Measurements from ENCODE around the gene ACBD4. TPM values are rescaled to one million over a fixed set of nuclear protein-coding genes. Genes with fewer than 3 reads are reported as not detected.

The ACBD4 gene
- total and polyA plus RNA-seq, 2 of the 13 experiments (the other 11 are each of a cell fraction or from before 2014, with no cell fraction given) = 16.1 to 26.9 TPM

DNA sequence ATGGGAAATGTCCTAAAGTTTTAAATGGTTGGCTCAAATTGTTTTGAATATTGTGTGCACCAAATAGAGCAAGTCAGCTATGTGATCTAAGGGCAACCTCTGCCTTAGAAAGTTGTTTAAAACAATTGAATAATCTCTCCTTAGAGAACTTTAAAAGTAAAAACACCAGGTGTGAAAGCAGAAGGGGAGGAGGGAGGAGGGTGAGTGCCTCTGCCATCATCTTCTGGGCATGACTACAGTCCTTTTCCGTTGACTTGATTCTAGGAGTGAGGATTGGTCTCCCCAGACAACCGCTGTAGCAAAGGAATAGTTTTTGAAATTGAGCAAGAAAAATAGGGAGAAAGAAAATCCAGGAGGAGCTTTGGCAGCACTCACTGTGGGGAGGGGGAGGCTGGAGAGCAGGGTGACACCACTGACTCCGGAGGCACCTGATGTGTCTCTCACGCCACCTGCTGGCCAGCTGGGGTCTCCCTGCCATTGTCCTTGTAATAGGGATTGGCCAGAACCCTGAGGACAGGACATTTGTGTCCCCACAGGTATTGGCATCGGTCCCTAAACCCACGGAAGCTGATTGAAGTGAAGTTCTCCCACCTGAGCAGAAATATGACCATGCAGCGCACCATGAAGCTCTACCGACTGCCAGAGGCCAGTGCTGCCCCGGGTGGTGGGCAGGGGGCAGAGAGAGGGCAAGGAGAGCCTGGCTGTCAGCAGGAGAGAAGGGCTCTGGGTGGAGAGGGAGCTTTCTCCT is 36.4 kb upstream of the ACBD4 start (continued):
- TF ChIP-seq ZNF687 (CRISPR knock-in tag; IDR thresholded peaks at IDR 0.05) (peak; percentile 64), ZNF609 (CRISPR knock-in tag; IDR thresholded peaks at IDR 0.05; ENCODE audit: borderline replicate concordance) (no peak), HNRNPK (IDR thresholded peaks at IDR 0.05; ENCODE audit: low read depth, low read length, poor library complexity, severe bottlenecking) (no peak), ZNF766 (CRISPR knock-in tag; IDR thresholded peaks at IDR 0.05; ENCODE audit: borderline replicate concordance) (no peak), DR1 (CRISPR knock-in tag; IDR thresholded peaks at IDR 0.05) (no peak), SNAPC5 (CRISPR knock-in tag; IDR thresholded peaks at IDR 0.05; ENCODE audit: borderline replicate concordance) (no peak), MLX (CRISPR knock-in tag; IDR thresholded peaks at IDR 0.05) (no peak), SOX6 (IDR thresholded peaks at IDR 0.05) (no peak), SOX6 (CRISPR knock-in tag; IDR thresholded peaks at IDR 0.05) (peak; percentile 35; the same call in 1 of the 2 replicates), POLR2AphosphoS2 (IDR thresholded peaks at IDR 0.05; ENCODE audit: low read depth, low read length) (no peak), ZNF136 (CRISPR knock-in tag; IDR thresholded peaks at IDR 0.05; ENCODE audit: low read depth) (no peak), REL (CRISPR knock-in tag; conservative IDR thresholded peaks at IDR 0.05) (no peak), ZNF567 (CRISPR knock-in tag; IDR thresholded peaks at IDR 0.05; ENCODE audit: borderline replicate concordance) (no peak; the same call in 1 of the 2 replicates), SRSF1 (optimal IDR thresholded peaks at IDR 0.05; ENCODE audit: low read depth, low read length) (no peak), HNF4A (CRISPR knock-in tag; IDR thresholded peaks at IDR 0.05) (no peak)
- TF ChIP-seq, protein P1, sequence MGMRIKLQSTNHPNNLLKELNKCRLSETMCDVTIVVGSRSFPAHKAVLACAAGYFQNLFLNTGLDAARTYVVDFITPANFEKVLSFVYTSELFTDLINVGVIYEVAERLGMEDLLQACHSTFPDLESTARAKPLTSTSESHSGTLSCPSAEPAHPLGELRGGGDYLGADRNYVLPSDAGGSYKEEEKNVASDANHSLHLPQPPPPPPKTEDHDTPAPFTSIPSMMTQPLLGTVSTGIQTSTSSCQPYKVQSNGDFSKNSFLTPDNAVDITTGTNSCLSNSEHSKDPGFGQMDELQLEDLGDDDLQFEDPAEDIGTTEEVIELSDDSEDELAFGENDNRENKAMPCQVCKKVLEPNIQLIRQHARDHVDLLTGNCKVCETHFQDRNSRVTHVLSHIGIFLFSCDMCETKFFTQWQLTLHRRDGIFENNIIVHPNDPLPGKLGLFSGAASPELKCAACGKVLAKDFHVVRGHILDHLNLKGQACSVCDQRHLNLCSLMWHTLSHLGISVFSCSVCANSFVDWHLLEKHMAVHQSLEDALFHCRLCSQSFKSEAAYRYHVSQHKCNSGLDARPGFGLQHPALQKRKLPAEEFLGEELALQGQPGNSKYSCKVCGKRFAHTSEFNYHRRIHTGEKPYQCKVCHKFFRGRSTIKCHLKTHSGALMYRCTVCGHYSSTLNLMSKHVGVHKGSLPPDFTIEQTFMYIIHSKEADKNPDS (CRISPR knock-in tag; IDR thresholded peaks at IDR 0.05) = no peak
